Measurements from ENCODE around the gene HS6ST3. TPM values are rescaled to one million over a fixed set of nuclear protein-coding genes. Genes with fewer than 3 reads are reported as not detected.

Gene HS6ST3
- total and polyA plus RNA-seq, 9 of the 15 experiments (the other 6 are each of a cell fraction or from before 2014, with no cell fraction given): not detected

DNA sequence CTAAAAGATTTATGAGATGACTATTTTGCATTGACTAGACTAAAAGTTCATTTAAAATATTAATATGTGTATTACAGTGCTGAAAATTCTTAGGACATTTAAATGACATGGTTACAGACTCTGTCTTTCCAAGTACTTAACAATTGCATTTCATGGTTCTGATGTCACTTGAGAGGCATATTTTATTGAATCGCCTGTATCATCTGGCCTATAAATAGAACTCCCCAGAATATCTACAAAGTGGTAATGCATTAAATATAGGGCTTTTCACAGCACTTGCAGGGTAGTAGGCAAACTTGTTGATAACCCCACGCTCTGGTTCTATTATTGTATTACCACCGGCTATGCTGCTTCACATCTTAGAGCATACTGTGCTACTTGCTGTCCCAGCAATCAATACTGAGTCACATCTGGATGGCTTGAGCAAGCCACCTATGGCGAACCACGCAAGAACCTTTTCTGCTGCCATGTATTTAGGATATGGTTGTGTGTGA lies 400.6 kb downstream of the HS6ST3 start:
- ATAC-seq: no peak
- POLR2A ChIA-PET: no interaction called here
- Histone ChIP-seq H3K4me3 (no peak overlapping the region), H4K20me1 (replicated peaks; ENCODE audit: control insufficient read depth, insufficient read depth, low read length) (no peaks in the 10 kb centered on the region), H3K36me3 (ENCODE audit: control insufficient read depth, insufficient read depth, low read length) (no peaks in the 10 kb centered on the region), H2AFZ (ENCODE audit: low read depth, low read length) (no peak overlapping the region), H3K79me2 (ENCODE audit: control insufficient read depth, insufficient read depth, low read length) (no peaks in the 10 kb centered on the region), H3K9me1 (ENCODE audit: control insufficient read depth, insufficient read depth, low read length) (no peaks in the 10 kb centered on the region), H3K4me2 (ENCODE audit: insufficient read depth, low read length) (no peak overlapping the region), H3K9me3 (replicated peaks; ENCODE audit: control insufficient read depth, insufficient read depth, low read depth, low read length) (no peaks in the 10 kb centered on the region), H3K27me3 (ENCODE audit: control insufficient read depth in 2 of 2, insufficient read depth in 2 of 2, low read length in 2 of 2) (no peaks in the 10 kb centered on the region), H3K4me1 (replicated peaks in 1 of 2; ENCODE audit: control insufficient read depth in 2 of 2, insufficient read depth in 2 of 2, low read length in 2 of 2) (no peaks in the 10 kb centered on the region), H3K9ac (ENCODE audit: insufficient read depth in 1 of 2, low read depth in 2 of 2, low read length in 2 of 2) (no peak overlapping the region), H3K27ac (ENCODE audit: extremely low read depth, low read depth, low read length) (no peak overlapping the region)
- TF ChIP-seq KLF16 (IDR thresholded peaks at IDR 0.05) (no peak), ZNF146 (CRISPR knock-in tag; IDR thresholded peaks at IDR 0.05; ENCODE audit: unreplicated experiment) (no peak), UBTF (IDR thresholded peaks at IDR 0.05; ENCODE audit: borderline replicate concordance in 1 of 2, low read depth in 2 of 2, low read length in 2 of 2) (no peak), ZBTB12 (CRISPR knock-in tag; IDR thresholded peaks at IDR 0.05) (no peak), KAT2B (IDR thresholded peaks at IDR 0.05; ENCODE audit: low read depth, low read length) (no peak), CBX3 (IDR thresholded peaks at IDR 0.05; ENCODE audit: borderline replicate concordance in 1 of 2, low read length in 2 of 2) (no peak), ZNF354B (CRISPR knock-in tag; IDR thresholded peaks at IDR 0.05) (no peak), RAD21 (CRISPR knock-in tag; conservative IDR thresholded peaks at IDR 0.05 in 1 of 2, IDR thresholded peaks at IDR 0.05 in 1 of 2) (no peak), HMG20A (CRISPR knock-in tag; conservative IDR thresholded peaks at IDR 0.05) (no peak), HDAC1 (IDR thresholded peaks at IDR 0.05) (no peak), ZNF121 (CRISPR knock-in tag; conservative IDR thresholded peaks at IDR 0.05) (no peak), ILK (tag; IDR thresholded peaks at IDR 0.05; ENCODE audit: borderline replicate concordance, low read depth) (no peak), PURB (CRISPR knock-in tag; IDR thresholded peaks at IDR 0.05; ENCODE audit: low read depth) (no peak), ZNF140 (CRISPR knock-in tag; IDR thresholded peaks at IDR 0.05) (no peak), KDM1A (IDR thresholded peaks at IDR 0.05) (no peak), NFYB (IDR thresholded peaks at IDR 0.05; ENCODE audit: extremely low read depth, insufficient read length) (no peak), NCOA1 (IDR thresholded peaks at IDR 0.05; ENCODE audit: low read depth) (no peak), CHD4 (IDR thresholded peaks at IDR 0.05; ENCODE audit: insufficient read depth, insufficient replicate concordance, low read depth, low read length, poor library complexity, severe bottlenecking) (no peak), SRSF7 (optimal IDR thresholded peaks at IDR 0.05; ENCODE audit: low read depth, low read length) (no peak), CTBP1 (IDR thresholded peaks at IDR 0.05; ENCODE audit: borderline replicate concordance) (no peak)
- intact Hi-C loops (cut with micrococcal nuclease): no loop called here
- BruUV-seq (replicated peaks): no TSS peak
- no peak for FAIRE-seq
- DNase-seq (ENCODE audit: extremely low read depth in 1 of 4, low spot score in 3 of 4): no peak
- 6% methylated on average over 5 of the region's 5 CpGs for WGBS (ENCODE audit: insufficient coverage, low coverage, missing lambda C conversion rate)
- in situ Hi-C loops (cut with MboI): no loop called here
- CTCF ChIA-PET (ENCODE audit: low intra/inter-chr PET ratio): no interaction called here
